Activated CD4-positive, alpha-beta T cell treated with anti-CD3 and anti-CD28 coated beads, Interleukin-2, amount 10 ng/mL, durations not matched to agents 24 days and 14 days (primary cell): ENCODE results near the gene ANKRD44. TPM values are rescaled to one million over a fixed set of nuclear protein-coding genes. Genes with fewer than 3 reads are reported as not detected.
A peak's percentile ranks its signal among the peaks of the same experiment; 100 is the strongest.

Source experiments
- DNase-seq: peaks from one replicate; pipeline ENCODE4 v3.0.0; 2022
- H3K27ac Mint-ChIP-seq: one replicate; pipeline ENCODE4 v1.8.0; 2022; ENCODE audit warnings: mild to moderate bottlenecking, mixed read lengths
- H3K27me3 Mint-ChIP-seq: one replicate; pipeline ENCODE4 v1.8.0; 2022; ENCODE audit warnings: mixed read lengths
- H3K36me3 Mint-ChIP-seq: one replicate; pipeline ENCODE4 v1.8.0; 2022; ENCODE audit warnings: low read depth, mild to moderate bottlenecking, mixed read lengths
- H3K4me1 Mint-ChIP-seq: one replicate; pipeline ENCODE4 v1.8.0; 2021; ENCODE audit warnings: mixed read lengths
- H3K4me3 Mint-ChIP-seq: one replicate; pipeline ENCODE4 v1.8.0; 2022; ENCODE audit warnings: mild to moderate bottlenecking, moderate library complexity, mixed read lengths
- H3K9me3 Mint-ChIP-seq: one replicate; pipeline ENCODE4 v1.8.0; 2021; ENCODE audit warnings: mixed read lengths
- intact Hi-C: fragments of 100-400 bp; cut with micrococcal nuclease; formaldehyde crosslinking; loops from one replicate; pipeline ENCODE4 v1.15.1; 2023
- total RNA-seq: library from RNA; stranded (reverse); gene quantifications from 2 replicates; pipeline ENCODE4 v1.2.3, GENCODE V29; 2022

Gene ANKRD44
- total RNA-seq, 1 donor from 2014 or later: 147 TPM

GRCh38 chr2:197274349-197274748 is 36.2 kb downstream of the ANKRD44 start:
- intact Hi-C loops: no loop called here
- peaks cover 35% of the 10 kb centered on the region for H3K36me3 Mint-ChIP-seq
- DNase-seq: no peak
- H3K4me1 Mint-ChIP-seq: peaks cover 62% of the 10 kb centered on the region
- H3K27ac Mint-ChIP-seq: peak overlapping the region; percentile 48
- no peaks in the 10 kb centered on the region for H3K27me3 Mint-ChIP-seq
- no peak overlapping the region for H3K4me3 Mint-ChIP-seq
- H3K9me3 Mint-ChIP-seq: no peaks in the 10 kb centered on the region

- H3K36me3 Mint-ChIP-seq: peaks cover 32% of the 10 kb centered on the region
- no peak for DNase-seq
- no peak overlapping the region for H3K4me3 Mint-ChIP-seq
- intact Hi-C loops: no loop called here
- no peaks in the 10 kb centered on the region for H3K9me3 Mint-ChIP-seq
- peak overlapping the region; percentile 51 for H3K27ac Mint-ChIP-seq
- peaks cover 62% of the 10 kb centered on the region for H3K4me1 Mint-ChIP-seq
- H3K27me3 Mint-ChIP-seq: no peaks in the 10 kb centered on the region
Observed at GRCh38 chr2:197273485-197273884, 37.1 kb downstream of the ANKRD44 start.

- Mint-ChIP-seq H3K4me1 (peaks cover 75% of the 10 kb centered on the region), H3K4me3 (no peak overlapping the region), H3K27ac (peak overlapping the region; percentile 71), H3K9me3 (no peaks in the 10 kb centered on the region), H3K36me3 (peaks cover 32% of the 10 kb centered on the region), H3K27me3 (no peaks in the 10 kb centered on the region)
- intact Hi-C loops: no loop called here
- DNase-seq: no peak
Observed at GRCh38 chr2:197270601-197271000, 40.0 kb downstream of the ANKRD44 start.

- intact Hi-C loops: loop anchor here (1.0 kb wide), 1 partner anchor 17 kb away; no protein-coding TSS in a partner anchor
- H3K9me3 Mint-ChIP-seq: no peaks in the 10 kb centered on the region
- peak overlapping the region; percentile 12 for H3K4me3 Mint-ChIP-seq
- no peaks in the 10 kb centered on the region for H3K27me3 Mint-ChIP-seq
- DNase-seq: no peak
- peaks cover 78% of the 10 kb centered on the region for H3K4me1 Mint-ChIP-seq
- H3K36me3 Mint-ChIP-seq: peaks cover 26% of the 10 kb centered on the region
- peak overlapping the region; percentile 71 for H3K27ac Mint-ChIP-seq
Observed at GRCh38 chr2:197269815-197270214, 40.8 kb downstream of the ANKRD44 start.

GRCh38 chr2:197268786-197269584 is 41.6 kb downstream of the ANKRD44 start:
- H3K36me3 Mint-ChIP-seq: peaks cover 20% of the 10 kb centered on the region
- DNase-seq: peak; percentile 77
- peak overlapping the region; percentile 12 for H3K4me3 Mint-ChIP-seq
- H3K27ac Mint-ChIP-seq: peak overlapping the region; percentile 71
- H3K4me1 Mint-ChIP-seq: peaks cover 80% of the 10 kb centered on the region
- no peaks in the 10 kb centered on the region for H3K27me3 Mint-ChIP-seq
- intact Hi-C loops: loop anchor here (1.0 kb wide), 1 partner anchor 18 kb away; no protein-coding TSS in a partner anchor
- no peaks in the 10 kb centered on the region for H3K9me3 Mint-ChIP-seq

GRCh38 chr2:197266477-197266876 is 44.1 kb downstream of the ANKRD44 start:
- Mint-ChIP-seq H3K9me3 (no peaks in the 10 kb centered on the region), H3K27ac (peak overlapping the region; percentile 78), H3K4me1 (peaks cover 87% of the 10 kb centered on the region), H3K4me3 (peak overlapping the region; percentile 68), H3K27me3 (no peaks in the 10 kb centered on the region), H3K36me3 (peaks cover 22% of the 10 kb centered on the region)
- DNase-seq: peak; percentile 79
- intact Hi-C loops: no loop called here

GRCh38 chr2:197265924-197266323 is 44.7 kb downstream of the ANKRD44 start:
- Mint-ChIP-seq H3K27ac (peak overlapping the region; percentile 78), H3K4me3 (peak overlapping the region; percentile 68), H3K9me3 (no peaks in the 10 kb centered on the region), H3K4me1 (peaks cover 87% of the 10 kb centered on the region), H3K36me3 (peaks cover 22% of the 10 kb centered on the region), H3K27me3 (no peaks in the 10 kb centered on the region)
- intact Hi-C loops: no loop called here
- no peak for DNase-seq

- no peaks in the 10 kb centered on the region for H3K27me3 Mint-ChIP-seq
- no peak for DNase-seq
- H3K9me3 Mint-ChIP-seq: no peaks in the 10 kb centered on the region
- intact Hi-C loops: no loop called here
- peaks cover 17% of the 10 kb centered on the region for H3K36me3 Mint-ChIP-seq
- H3K27ac Mint-ChIP-seq: peak overlapping the region; percentile 16
- H3K4me1 Mint-ChIP-seq: peaks cover 78% of the 10 kb centered on the region
- peak overlapping the region; percentile 68 for H3K4me3 Mint-ChIP-seq
Observed at GRCh38 chr2:197265036-197265435, 45.5 kb downstream of the ANKRD44 start.

- intact Hi-C loops: no loop called here
- Mint-ChIP-seq H3K27me3 (no peaks in the 10 kb centered on the region), H3K4me3 (peak overlapping the region; percentile 18), H3K4me1 (peaks cover 76% of the 10 kb centered on the region), H3K9me3 (no peaks in the 10 kb centered on the region), H3K27ac (peak overlapping the region; percentile 87), H3K36me3 (peaks cover 23% of the 10 kb centered on the region)
- no peak for DNase-seq
Observed at GRCh38 chr2:197264332-197264731, 46.2 kb downstream of the ANKRD44 start.

GRCh38 chr2:197263077-197263476 is 47.5 kb downstream of the ANKRD44 start:
- no peaks in the 10 kb centered on the region for H3K9me3 Mint-ChIP-seq
- peak overlapping the region; percentile 87 for H3K27ac Mint-ChIP-seq
- H3K4me1 Mint-ChIP-seq: peaks cover 75% of the 10 kb centered on the region
- peaks cover 31% of the 10 kb centered on the region for H3K36me3 Mint-ChIP-seq
- intact Hi-C loops: no loop called here
- H3K27me3 Mint-ChIP-seq: no peaks in the 10 kb centered on the region
- peak overlapping the region; percentile 55 for H3K4me3 Mint-ChIP-seq
- DNase-seq: no peak

- peaks cover 71% of the 10 kb centered on the region for H3K4me1 Mint-ChIP-seq
- peak overlapping the region; percentile 77 for H3K4me3 Mint-ChIP-seq
- intact Hi-C loops: loop anchor here (1.0 kb wide), 1 partner anchor 25 kb away; no protein-coding TSS in a partner anchor
- H3K9me3 Mint-ChIP-seq: no peaks in the 10 kb centered on the region
- H3K27ac Mint-ChIP-seq: peak overlapping the region; percentile 87
- no peaks in the 10 kb centered on the region for H3K27me3 Mint-ChIP-seq
- no peak for DNase-seq
- H3K36me3 Mint-ChIP-seq: peaks cover 29% of the 10 kb centered on the region
Observed at GRCh38 chr2:197261808-197262226, 48.8 kb downstream of the ANKRD44 start.

GRCh38 chr2:197259470-197259999 is 51.0 kb downstream of the ANKRD44 start:
- Mint-ChIP-seq H3K27me3 (no peaks in the 10 kb centered on the region), H3K36me3 (peaks cover 31% of the 10 kb centered on the region), H3K27ac (peak overlapping the region; percentile 84), H3K4me1 (peaks cover 71% of the 10 kb centered on the region), H3K4me3 (peak overlapping the region; percentile 74), H3K9me3 (no peaks in the 10 kb centered on the region)
- no peak for DNase-seq
- intact Hi-C loops: loop anchor here (5.0 kb wide), 1 partner anchor 332 kb away; the partner anchor contains the start of gene PGAP1

- H3K4me3 Mint-ChIP-seq: peak overlapping the region; percentile 74
- H3K4me1 Mint-ChIP-seq: peaks cover 70% of the 10 kb centered on the region
- H3K36me3 Mint-ChIP-seq: peaks cover 31% of the 10 kb centered on the region
- DNase-seq: peak; percentile 63
- H3K27me3 Mint-ChIP-seq: no peaks in the 10 kb centered on the region
- intact Hi-C loops: loop anchor here (5.0 kb wide), 1 partner anchor 331 kb away; the partner anchor contains the start of gene PGAP1
- H3K9me3 Mint-ChIP-seq: no peaks in the 10 kb centered on the region
- peak overlapping the region; percentile 84 for H3K27ac Mint-ChIP-seq
Observed at GRCh38 chr2:197258580-197258979, 52.0 kb downstream of the ANKRD44 start.

- H3K9me3 Mint-ChIP-seq: no peaks in the 10 kb centered on the region
- peak overlapping the region; percentile 96 for H3K27ac Mint-ChIP-seq
- intact Hi-C loops: loop anchor here (5.0 kb wide), 1 partner anchor 329 kb away; the partner anchor contains the start of gene PGAP1
- peaks cover 23% of the 10 kb centered on the region for H3K36me3 Mint-ChIP-seq
- peak overlapping the region; percentile 81 for H3K4me3 Mint-ChIP-seq
- DNase-seq: no peak
- no peaks in the 10 kb centered on the region for H3K27me3 Mint-ChIP-seq
- H3K4me1 Mint-ChIP-seq: peaks cover 57% of the 10 kb centered on the region
Observed at GRCh38 chr2:197256547-197257170, 53.9 kb downstream of the ANKRD44 start.
